SK-N-SH treated with all-trans-retinoic acid at 6 μM for 48 hours (cell line): ENCODE measurements around the gene NPHS1.

ENCODE experiments used
- ATAC-seq: fragments of 200-7000 bp; cut with Tn5 transposase; 3 replicates; pipeline ENCODE4 v1.9.1; 2020; ENCODE audit warnings: mild to moderate bottlenecking, moderate library complexity
- ARNTL ChIP-seq: fragments of 450-650 bp; formaldehyde crosslinking; IDR thresholded peaks from 2 replicates; pipeline ENCODE4 v1.5.0; 2020; ENCODE audit warnings: low read depth, mild to moderate bottlenecking, moderate library complexity, borderline replicate concordance
- BACH2 ChIP-seq: fragments of 250-450 bp; sonication (Bioruptor Pico); IDR thresholded peaks from 2 replicates; pipeline ENCODE4 v1.9.0; 2021; ENCODE audit warnings: mild to moderate bottlenecking, borderline replicate concordance
- CSDC2 ChIP-seq: fragments of 250-450 bp; sonication (Bioruptor Pico); IDR thresholded peaks from 2 replicates; pipeline ENCODE4 v1.5.0; 2020; ENCODE audit warnings: mild to moderate bottlenecking, moderate library complexity
- ESRRG ChIP-seq: fragments of 250-450 bp; sonication (Bioruptor Pico); IDR thresholded peaks from 2 replicates; pipeline ENCODE4 v1.6.1; 2021; ENCODE audit warnings: mild to moderate bottlenecking
- GLIS3 ChIP-seq: fragments of 250-450 bp; sonication (Bioruptor Pico); IDR thresholded peaks from 2 replicates; pipeline ENCODE4 v1.5.0; 2020; ENCODE audit warnings: mild to moderate bottlenecking, moderate library complexity
- ISL1 ChIP-seq: fragments of 250-450 bp; sonication (Bioruptor Pico); IDR thresholded peaks from 2 replicates; pipeline ENCODE4 v2.1.2; 2022; ENCODE audit warnings: mild to moderate bottlenecking, moderate library complexity
- OSR1 ChIP-seq: fragments of 250-450 bp; sonication (Bioruptor Pico); IDR thresholded peaks from 2 replicates; pipeline ENCODE4 v1.8.0; 2022; ENCODE audit warnings: moderate library complexity, mild to moderate bottlenecking, inconsistent platforms
- PPARA ChIP-seq: fragments of 250-450 bp; sonication (Bioruptor Pico); IDR thresholded peaks from 2 replicates; pipeline ENCODE4 v1.5.0; 2020; ENCODE audit warnings: mild to moderate bottlenecking, borderline replicate concordance
- RARB ChIP-seq: fragments of 250-450 bp; sonication (Bioruptor Pico); IDR thresholded peaks from 2 replicates; pipeline ENCODE4 v1.8.0; 2021; ENCODE audit warnings: mild to moderate bottlenecking, moderate library complexity
- SNAI2 ChIP-seq: fragments of 250-450 bp; sonication (Bioruptor Pico); IDR thresholded peaks from 2 replicates; pipeline ENCODE4 v1.5.0; 2020; ENCODE audit warnings: mild to moderate bottlenecking, moderate library complexity
- TCF4 ChIP-seq: fragments of 250-450 bp; sonication (Bioruptor Pico); IDR thresholded peaks from 2 replicates; pipeline ENCODE4 v1.8.0; 2021; ENCODE audit warnings: mild to moderate bottlenecking, moderate library complexity, borderline replicate concordance
- TOX ChIP-seq: fragments of 250-450 bp; sonication (Bioruptor Pico); IDR thresholded peaks from 2 replicates; pipeline ENCODE4 v1.8.0; 2021; ENCODE audit warnings: mild to moderate bottlenecking, moderate library complexity, borderline replicate concordance
- ZC3H10 ChIP-seq: fragments of 250-450 bp; sonication (Bioruptor Pico); IDR thresholded peaks from 2 replicates; pipeline ENCODE4 v1.5.1; 2021; ENCODE audit warnings: mild to moderate bottlenecking, moderate library complexity
- ZFP3 ChIP-seq: fragments of 250-450 bp; sonication (Bioruptor Pico); IDR thresholded peaks from 2 replicates; pipeline ENCODE4 v1.5.0; 2020; ENCODE audit warnings: mild to moderate bottlenecking, moderate library complexity
- ZFP30 ChIP-seq: fragments of 450-650 bp; formaldehyde crosslinking; IDR thresholded peaks from 2 replicates; pipeline ENCODE4 v1.5.0; 2022; ENCODE audit warnings: mild to moderate bottlenecking, moderate library complexity
- ZNF565 ChIP-seq: fragments of 450-650 bp; formaldehyde crosslinking; conservative IDR thresholded peaks from 2 replicates; pipeline ENCODE4 v1.5.0; 2020; ENCODE audit warnings: low read depth, mild to moderate bottlenecking, moderate library complexity
- ZNF70 ChIP-seq: fragments of 450-650 bp; formaldehyde crosslinking; IDR thresholded peaks from 2 replicates; pipeline ENCODE4 v1.5.0; 2020; ENCODE audit warnings: mild to moderate bottlenecking, moderate library complexity
- ZNF8 ChIP-seq: fragments of 450-650 bp; formaldehyde crosslinking; IDR thresholded peaks from 2 replicates; pipeline ENCODE4 v1.5.0; 2020; ENCODE audit warnings: mild to moderate bottlenecking, moderate library complexity
- TF ChIP-seq, protein P1 (sequence below): fragments of 250-450 bp; sonication (Bioruptor Pico); IDR thresholded peaks from 2 replicates; pipeline ENCODE4 v1.5.1; 2020; ENCODE audit warnings: low read depth, mild to moderate bottlenecking, moderate library complexity
- TF ChIP-seq, protein P2 (sequence below): fragments of 250-450 bp; sonication (Bioruptor Pico); IDR thresholded peaks from 2 replicates; pipeline ENCODE4 v1.5.0; 2020; ENCODE audit warnings: mild to moderate bottlenecking, moderate library complexity
- TF ChIP-seq, protein P3 (sequence below): fragments of 250-450 bp; sonication (Bioruptor Pico); IDR thresholded peaks from 2 replicates; pipeline ENCODE4 v1.8.0; 2021; ENCODE audit warnings: low read depth, mild to moderate bottlenecking, moderate library complexity, borderline replicate concordance
- TF ChIP-seq, protein P4 (sequence below): fragments of 250-450 bp; sonication (Bioruptor Pico); IDR thresholded peaks from 2 replicates; pipeline ENCODE4 v1.5.1; 2021; ENCODE audit warnings: mild to moderate bottlenecking, moderate library complexity
- TF ChIP-seq, protein P5 (sequence below): fragments of 250-450 bp; sonication (Bioruptor Pico); IDR thresholded peaks from 2 replicates; pipeline ENCODE4 v1.8.0; 2020; ENCODE audit warnings: mild to moderate bottlenecking, moderate library complexity, borderline replicate concordance

NPHS1 gene

DNA sequence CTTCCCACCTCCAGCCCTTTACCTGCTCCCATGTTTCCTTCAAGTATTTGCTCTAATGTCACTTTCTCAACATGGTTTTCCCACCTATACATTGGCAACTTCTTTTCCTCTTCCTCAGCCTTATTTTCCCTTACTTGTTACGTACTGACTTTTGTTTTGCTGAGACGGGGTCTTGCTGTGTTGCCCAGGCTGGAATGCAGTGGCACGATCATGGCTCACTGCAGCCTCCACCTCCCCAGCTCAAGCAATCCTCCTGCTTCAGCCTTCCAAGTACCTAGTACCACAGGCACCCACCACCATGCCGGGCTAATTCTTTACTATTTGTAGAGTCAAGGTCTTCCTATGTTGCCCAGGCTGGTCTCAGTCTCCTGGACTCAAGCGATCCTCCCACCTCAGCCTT is 44.7 kb downstream of the NPHS1 start:
- TF ChIP-seq TCF4 (CRISPR knock-in tag), result no peak
- no peak for TF ChIP-seq SNAI2
- TF ChIP-seq, protein P1, sequence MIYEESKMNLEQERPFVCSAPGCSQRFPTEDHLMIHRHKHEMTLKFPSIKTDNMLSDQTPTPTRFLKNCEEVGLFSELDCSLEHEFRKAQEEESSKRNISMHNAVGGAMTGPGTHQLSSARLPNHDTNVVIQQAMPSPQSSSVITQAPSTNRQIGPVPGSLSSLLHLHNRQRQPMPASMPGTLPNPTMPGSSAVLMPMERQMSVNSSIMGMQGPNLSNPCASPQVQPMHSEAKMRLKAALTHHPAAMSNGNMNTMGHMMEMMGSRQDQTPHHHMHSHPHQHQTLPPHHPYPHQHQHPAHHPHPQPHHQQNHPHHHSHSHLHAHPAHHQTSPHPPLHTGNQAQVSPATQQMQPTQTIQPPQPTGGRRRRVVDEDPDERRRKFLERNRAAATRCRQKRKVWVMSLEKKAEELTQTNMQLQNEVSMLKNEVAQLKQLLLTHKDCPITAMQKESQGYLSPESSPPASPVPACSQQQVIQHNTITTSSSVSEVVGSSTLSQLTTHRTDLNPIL (CRISPR knock-in tag), result no peak
- TF ChIP-seq ZFP30 (CRISPR knock-in tag), result no peak
- no peak for TF ChIP-seq ISL1
- TF ChIP-seq ZC3H10 (CRISPR knock-in tag), result no peak
- no peak for TF ChIP-seq ZFP3 (CRISPR knock-in tag)
- TF ChIP-seq, protein P2, sequence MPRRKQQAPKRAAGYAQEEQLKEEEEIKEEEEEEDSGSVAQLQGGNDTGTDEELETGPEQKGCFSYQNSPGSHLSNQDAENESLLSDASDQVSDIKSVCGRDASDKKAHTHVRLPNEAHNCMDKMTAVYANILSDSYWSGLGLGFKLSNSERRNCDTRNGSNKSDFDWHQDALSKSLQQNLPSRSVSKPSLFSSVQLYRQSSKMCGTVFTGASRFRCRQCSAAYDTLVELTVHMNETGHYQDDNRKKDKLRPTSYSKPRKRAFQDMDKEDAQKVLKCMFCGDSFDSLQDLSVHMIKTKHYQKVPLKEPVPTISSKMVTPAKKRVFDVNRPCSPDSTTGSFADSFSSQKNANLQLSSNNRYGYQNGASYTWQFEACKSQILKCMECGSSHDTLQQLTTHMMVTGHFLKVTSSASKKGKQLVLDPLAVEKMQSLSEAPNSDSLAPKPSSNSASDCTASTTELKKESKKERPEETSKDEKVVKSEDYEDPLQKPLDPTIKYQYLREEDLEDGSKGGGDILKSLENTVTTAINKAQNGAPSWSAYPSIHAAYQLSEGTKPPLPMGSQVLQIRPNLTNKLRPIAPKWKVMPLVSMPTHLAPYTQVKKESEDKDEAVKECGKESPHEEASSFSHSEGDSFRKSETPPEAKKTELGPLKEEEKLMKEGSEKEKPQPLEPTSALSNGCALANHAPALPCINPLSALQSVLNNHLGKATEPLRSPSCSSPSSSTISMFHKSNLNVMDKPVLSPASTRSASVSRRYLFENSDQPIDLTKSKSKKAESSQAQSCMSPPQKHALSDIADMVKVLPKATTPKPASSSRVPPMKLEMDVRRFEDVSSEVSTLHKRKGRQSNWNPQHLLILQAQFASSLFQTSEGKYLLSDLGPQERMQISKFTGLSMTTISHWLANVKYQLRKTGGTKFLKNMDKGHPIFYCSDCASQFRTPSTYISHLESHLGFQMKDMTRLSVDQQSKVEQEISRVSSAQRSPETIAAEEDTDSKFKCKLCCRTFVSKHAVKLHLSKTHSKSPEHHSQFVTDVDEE, result no peak
- TF ChIP-seq CSDC2 (CRISPR knock-in tag), result no peak
- TF ChIP-seq ESRRG (CRISPR knock-in tag), result no peak
- TF ChIP-seq BACH2 (CRISPR knock-in tag), result no peak
- TF ChIP-seq RARB (CRISPR knock-in tag), result no peak
- TF ChIP-seq ZNF8 (CRISPR knock-in tag), result no peak
- TF ChIP-seq ZNF70 (CRISPR knock-in tag), result no peak
- TF ChIP-seq GLIS3, result no peak
- TF ChIP-seq, protein P3, sequence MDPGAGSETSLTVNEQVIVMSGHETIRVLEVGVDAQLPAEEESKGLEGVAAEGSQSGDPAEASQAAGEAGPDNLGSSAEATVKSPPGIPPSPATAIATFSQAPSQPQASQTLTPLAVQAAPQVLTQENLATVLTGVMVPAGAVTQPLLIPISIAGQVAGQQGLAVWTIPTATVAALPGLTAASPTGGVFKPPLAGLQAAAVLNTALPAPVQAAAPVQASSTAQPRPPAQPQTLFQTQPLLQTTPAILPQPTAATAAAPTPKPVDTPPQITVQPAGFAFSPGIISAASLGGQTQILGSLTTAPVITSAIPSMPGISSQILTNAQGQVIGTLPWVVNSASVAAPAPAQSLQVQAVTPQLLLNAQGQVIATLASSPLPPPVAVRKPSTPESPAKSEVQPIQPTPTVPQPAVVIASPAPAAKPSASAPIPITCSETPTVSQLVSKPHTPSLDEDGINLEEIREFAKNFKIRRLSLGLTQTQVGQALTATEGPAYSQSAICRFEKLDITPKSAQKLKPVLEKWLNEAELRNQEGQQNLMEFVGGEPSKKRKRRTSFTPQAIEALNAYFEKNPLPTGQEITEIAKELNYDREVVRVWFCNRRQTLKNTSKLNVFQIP, result no peak
- TF ChIP-seq, protein P4, sequence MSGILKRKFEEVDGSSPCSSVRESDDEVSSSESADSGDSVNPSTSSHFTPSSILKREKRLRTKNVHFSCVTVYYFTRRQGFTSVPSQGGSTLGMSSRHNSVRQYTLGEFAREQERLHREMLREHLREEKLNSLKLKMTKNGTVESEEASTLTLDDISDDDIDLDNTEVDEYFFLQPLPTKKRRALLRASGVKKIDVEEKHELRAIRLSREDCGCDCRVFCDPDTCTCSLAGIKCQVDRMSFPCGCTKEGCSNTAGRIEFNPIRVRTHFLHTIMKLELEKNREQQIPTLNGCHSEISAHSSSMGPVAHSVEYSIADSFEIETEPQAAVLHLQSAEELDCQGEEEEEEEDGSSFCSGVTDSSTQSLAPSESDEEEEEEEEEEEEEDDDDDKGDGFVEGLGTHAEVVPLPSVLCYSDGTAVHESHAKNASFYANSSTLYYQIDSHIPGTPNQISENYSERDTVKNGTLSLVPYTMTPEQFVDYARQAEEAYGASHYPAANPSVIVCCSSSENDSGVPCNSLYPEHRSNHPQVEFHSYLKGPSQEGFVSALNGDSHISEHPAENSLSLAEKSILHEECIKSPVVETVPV, result no peak
- no peak for TF ChIP-seq OSR1 (CRISPR knock-in tag)
- no peak for TF ChIP-seq PPARA
- TF ChIP-seq, all 23 proteins: peak for 0
- no peak for ATAC-seq

DNA sequence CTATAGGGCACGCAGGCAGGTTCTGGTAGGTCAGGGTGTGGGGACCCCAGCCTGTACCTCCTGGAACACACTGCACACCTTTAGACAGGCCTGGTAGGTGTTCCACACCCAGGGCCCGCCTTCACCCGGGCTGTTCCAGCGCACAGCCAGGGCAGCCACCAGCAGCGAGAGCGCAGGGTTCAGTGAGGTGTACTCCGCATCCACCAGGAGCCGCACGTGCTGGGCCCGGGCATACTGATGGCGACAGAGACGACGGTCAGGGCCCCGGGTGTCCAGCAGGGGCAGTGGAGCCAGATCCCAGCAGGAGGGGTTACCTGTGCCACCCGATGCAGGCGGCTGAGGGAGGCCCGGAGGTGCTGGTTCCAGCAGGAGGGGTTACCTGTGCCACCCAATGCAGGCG is 45.7 kb downstream of the NPHS1 start:
- ATAC-seq, result no peak
- TF ChIP-seq, protein P4, result no peak
- no peak for TF ChIP-seq TCF4 (CRISPR knock-in tag)
- TF ChIP-seq ZNF565, result no peak
- TF ChIP-seq CSDC2 (CRISPR knock-in tag), result no peak
- no peak for TF ChIP-seq SNAI2
- TF ChIP-seq ZC3H10 (CRISPR knock-in tag), result no peak
- no peak for TF ChIP-seq ZFP3 (CRISPR knock-in tag)
- TF ChIP-seq GLIS3, result no peak
- TF ChIP-seq ZNF70 (CRISPR knock-in tag), result no peak
- TF ChIP-seq TOX (CRISPR knock-in tag), result no peak
- no peak for TF ChIP-seq BACH2 (CRISPR knock-in tag)

DNA sequence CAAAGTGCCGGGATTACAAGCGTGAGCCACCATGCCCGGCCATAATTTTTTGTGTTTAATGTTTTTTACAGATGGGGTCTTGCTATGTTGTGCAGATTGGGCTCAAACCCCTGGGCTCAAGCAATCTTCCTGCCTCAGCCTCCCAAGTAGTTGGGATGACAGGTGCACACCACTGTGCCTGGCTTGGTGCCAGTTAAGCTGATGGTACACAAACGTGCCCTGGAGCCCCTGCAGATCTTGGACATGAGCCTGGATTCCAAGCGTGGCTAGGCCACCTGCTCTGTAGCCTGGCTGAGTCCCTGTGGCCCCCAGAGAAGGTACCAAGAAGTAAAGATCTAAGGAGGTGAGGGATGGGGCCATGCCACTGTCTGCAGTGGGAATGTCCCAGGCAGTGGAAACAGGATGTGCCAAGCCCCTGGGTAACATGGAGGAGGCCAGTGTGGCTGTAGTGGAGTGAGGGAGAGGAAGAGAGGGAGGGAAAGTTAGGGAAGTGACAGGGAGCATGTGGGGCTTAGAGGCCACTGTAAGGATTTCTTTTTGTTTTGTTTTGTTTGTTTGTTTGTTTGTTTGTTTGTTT is 46.7 kb downstream of the NPHS1 start:
- ATAC-seq, result no peak
- TF ChIP-seq ZC3H10 (CRISPR knock-in tag), result no peak
- no peak for TF ChIP-seq ARNTL (CRISPR knock-in tag)
- TF ChIP-seq, protein P4, result no peak
- TF ChIP-seq TOX (CRISPR knock-in tag), result no peak
- no peak for TF ChIP-seq CSDC2 (CRISPR knock-in tag)
- TF ChIP-seq, protein P5, sequence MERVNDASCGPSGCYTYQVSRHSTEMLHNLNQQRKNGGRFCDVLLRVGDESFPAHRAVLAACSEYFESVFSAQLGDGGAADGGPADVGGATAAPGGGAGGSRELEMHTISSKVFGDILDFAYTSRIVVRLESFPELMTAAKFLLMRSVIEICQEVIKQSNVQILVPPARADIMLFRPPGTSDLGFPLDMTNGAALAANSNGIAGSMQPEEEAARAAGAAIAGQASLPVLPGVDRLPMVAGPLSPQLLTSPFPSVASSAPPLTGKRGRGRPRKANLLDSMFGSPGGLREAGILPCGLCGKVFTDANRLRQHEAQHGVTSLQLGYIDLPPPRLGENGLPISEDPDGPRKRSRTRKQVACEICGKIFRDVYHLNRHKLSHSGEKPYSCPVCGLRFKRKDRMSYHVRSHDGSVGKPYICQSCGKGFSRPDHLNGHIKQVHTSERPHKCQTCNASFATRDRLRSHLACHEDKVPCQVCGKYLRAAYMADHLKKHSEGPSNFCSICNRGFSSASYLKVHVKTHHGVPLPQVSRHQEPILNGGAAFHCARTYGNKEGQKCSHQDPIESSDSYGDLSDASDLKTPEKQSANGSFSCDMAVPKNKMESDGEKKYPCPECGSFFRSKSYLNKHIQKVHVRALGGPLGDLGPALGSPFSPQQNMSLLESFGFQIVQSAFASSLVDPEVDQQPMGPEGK (CRISPR knock-in tag), result no peak
- TF ChIP-seq GLIS3, result no peak
- no peak for TF ChIP-seq BACH2 (CRISPR knock-in tag)
- TF ChIP-seq ZFP3 (CRISPR knock-in tag), result no peak
- TF ChIP-seq, protein P1 (CRISPR knock-in tag), result no peak
- TF ChIP-seq ZNF8 (CRISPR knock-in tag), result no peak
- TF ChIP-seq RARB (CRISPR knock-in tag), result no peak
- no peak for TF ChIP-seq OSR1 (CRISPR knock-in tag)
- no peak for TF ChIP-seq SNAI2
- no peak for TF ChIP-seq ZNF565
- no peak for TF ChIP-seq ESRRG (CRISPR knock-in tag)
- TF ChIP-seq ZFP30 (CRISPR knock-in tag), result no peak
